ENCODE data around the gene UBTD2. TPM values are rescaled to one million over a fixed set of nuclear protein-coding genes. Genes with fewer than 3 reads are reported as not detected.

The UBTD2 gene
- total and polyA plus RNA-seq, 2 experiments from 2014 or later, result 17.9 to 46.3 TPM

- Histone ChIP-seq H3K36me3 (ENCODE audit: insufficient read depth) (no peaks in the 10 kb centered on the region), H3K79me2 (replicated peaks; ENCODE audit: insufficient read depth) (peaks cover 51% of the 10 kb centered on the region), H3K27ac (ENCODE audit: low read depth) (no peak overlapping the region), H3K4me2 (peak overlapping the region; percentile 91), H2AFZ (no peak overlapping the region), H3K4me3 (peak overlapping the region; percentile 96), H4K20me1 (replicated peaks; ENCODE audit: insufficient read depth) (no peaks in the 10 kb centered on the region), H3F3A (replicated peaks; ENCODE audit: low read depth) (peaks cover 15% of the 10 kb centered on the region), H3K27me3 (ENCODE audit: insufficient read depth) (peaks cover 15% of the 10 kb centered on the region), H3K9me2 (ENCODE audit: insufficient read depth) (no peaks in the 10 kb centered on the region), H3K4me1 (ENCODE audit: insufficient read depth) (peaks cover 34% of the 10 kb centered on the region)
- H3K27ac Mint-ChIP-seq, result no peak overlapping the region
- DNase-seq (ENCODE audit: low spot score) (no peak), ATAC-seq (no peak)
- TF ChIP-seq ZNF331 (CRISPR knock-in tag; IDR thresholded peaks at IDR 0.05; ENCODE audit: low read depth) (no peak), POLR2AphosphoS5 (IDR thresholded peaks at IDR 0.05; ENCODE audit: low read depth) (no peak), EZH2phosphoT487 (IDR thresholded peaks at IDR 0.05; ENCODE audit: unreplicated experiment) (no peak), ETS1 (IDR thresholded peaks at IDR 0.05) (no peak), NANOG (IDR thresholded peaks at IDR 0.05; ENCODE audit: borderline replicate concordance) (no peak), ZNF114 (CRISPR knock-in tag; IDR thresholded peaks at IDR 0.05) (no peak), CREB1 (CRISPR knock-in tag; IDR thresholded peaks at IDR 0.05; ENCODE audit: low read depth) (no peak), EZH2 (IDR thresholded peaks at IDR 0.05; ENCODE audit: low read depth, unreplicated experiment) (no peak), ZNF462 (CRISPR knock-in tag; IDR thresholded peaks at IDR 0.05) (no peak), JUNB (IDR thresholded peaks at IDR 0.05; ENCODE audit: unreplicated experiment) (no peak), STAT1 (IDR thresholded peaks at IDR 0.05; ENCODE audit: unreplicated experiment) (no peak)
- TF ChIP-seq, protein P1, sequence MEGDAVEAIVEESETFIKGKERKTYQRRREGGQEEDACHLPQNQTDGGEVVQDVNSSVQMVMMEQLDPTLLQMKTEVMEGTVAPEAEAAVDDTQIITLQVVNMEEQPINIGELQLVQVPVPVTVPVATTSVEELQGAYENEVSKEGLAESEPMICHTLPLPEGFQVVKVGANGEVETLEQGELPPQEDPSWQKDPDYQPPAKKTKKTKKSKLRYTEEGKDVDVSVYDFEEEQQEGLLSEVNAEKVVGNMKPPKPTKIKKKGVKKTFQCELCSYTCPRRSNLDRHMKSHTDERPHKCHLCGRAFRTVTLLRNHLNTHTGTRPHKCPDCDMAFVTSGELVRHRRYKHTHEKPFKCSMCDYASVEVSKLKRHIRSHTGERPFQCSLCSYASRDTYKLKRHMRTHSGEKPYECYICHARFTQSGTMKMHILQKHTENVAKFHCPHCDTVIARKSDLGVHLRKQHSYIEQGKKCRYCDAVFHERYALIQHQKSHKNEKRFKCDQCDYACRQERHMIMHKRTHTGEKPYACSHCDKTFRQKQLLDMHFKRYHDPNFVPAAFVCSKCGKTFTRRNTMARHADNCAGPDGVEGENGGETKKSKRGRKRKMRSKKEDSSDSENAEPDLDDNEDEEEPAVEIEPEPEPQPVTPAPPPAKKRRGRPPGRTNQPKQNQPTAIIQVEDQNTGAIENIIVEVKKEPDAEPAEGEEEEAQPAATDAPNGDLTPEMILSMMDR (conservative IDR thresholded peaks at IDR 0.05; ENCODE audit: low read depth in 2 of 2), result no peak
- TF ChIP-seq, protein P2, sequence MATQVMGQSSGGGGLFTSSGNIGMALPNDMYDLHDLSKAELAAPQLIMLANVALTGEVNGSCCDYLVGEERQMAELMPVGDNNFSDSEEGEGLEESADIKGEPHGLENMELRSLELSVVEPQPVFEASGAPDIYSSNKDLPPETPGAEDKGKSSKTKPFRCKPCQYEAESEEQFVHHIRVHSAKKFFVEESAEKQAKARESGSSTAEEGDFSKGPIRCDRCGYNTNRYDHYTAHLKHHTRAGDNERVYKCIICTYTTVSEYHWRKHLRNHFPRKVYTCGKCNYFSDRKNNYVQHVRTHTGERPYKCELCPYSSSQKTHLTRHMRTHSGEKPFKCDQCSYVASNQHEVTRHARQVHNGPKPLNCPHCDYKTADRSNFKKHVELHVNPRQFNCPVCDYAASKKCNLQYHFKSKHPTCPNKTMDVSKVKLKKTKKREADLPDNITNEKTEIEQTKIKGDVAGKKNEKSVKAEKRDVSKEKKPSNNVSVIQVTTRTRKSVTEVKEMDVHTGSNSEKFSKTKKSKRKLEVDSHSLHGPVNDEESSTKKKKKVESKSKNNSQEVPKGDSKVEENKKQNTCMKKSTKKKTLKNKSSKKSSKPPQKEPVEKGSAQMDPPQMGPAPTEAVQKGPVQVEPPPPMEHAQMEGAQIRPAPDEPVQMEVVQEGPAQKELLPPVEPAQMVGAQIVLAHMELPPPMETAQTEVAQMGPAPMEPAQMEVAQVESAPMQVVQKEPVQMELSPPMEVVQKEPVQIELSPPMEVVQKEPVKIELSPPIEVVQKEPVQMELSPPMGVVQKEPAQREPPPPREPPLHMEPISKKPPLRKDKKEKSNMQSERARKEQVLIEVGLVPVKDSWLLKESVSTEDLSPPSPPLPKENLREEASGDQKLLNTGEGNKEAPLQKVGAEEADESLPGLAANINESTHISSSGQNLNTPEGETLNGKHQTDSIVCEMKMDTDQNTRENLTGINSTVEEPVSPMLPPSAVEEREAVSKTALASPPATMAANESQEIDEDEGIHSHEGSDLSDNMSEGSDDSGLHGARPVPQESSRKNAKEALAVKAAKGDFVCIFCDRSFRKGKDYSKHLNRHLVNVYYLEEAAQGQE (IDR thresholded peaks at IDR 0.05; ENCODE audit: unreplicated experiment), result no peak
- H3K4me3 Mint-ChIP-seq, result peak overlapping the region; percentile 97
- H3K27me3 Mint-ChIP-seq (ENCODE audit: insufficient read depth, low read depth, poor library complexity), result peaks cover 17% of the 10 kb centered on the region
- H3K9me3 Mint-ChIP-seq, result no peaks in the 10 kb centered on the region
- peaks cover 3% of the 10 kb centered on the region; the same call in 2 of the 3 replicates for H3K36me3 Mint-ChIP-seq (ENCODE audit: low read depth)
- peaks cover 26% of the 10 kb centered on the region for H3K4me1 Mint-ChIP-seq
Measured at GRCh38 chr5:172186114-172186695, 97.4 kb downstream of the UBTD2 start.

Data from GM23338 (cell line).